H1 (cell line): ENCODE measurements around the gene RNF5. TPM values are rescaled to one million over a fixed set of nuclear protein-coding genes. Genes with fewer than 3 reads are reported as not detected.

Experiments used
- CTCF ChIA-PET: fragments of 300-600 bp; sonication (Branson Sonifier 250); formaldehyde crosslinking; loops from one replicate; lab custom pipeline; 2021; ENCODE audit not compliant: partially characterized antibody; lab: Charles Lee
- POLR2A ChIA-PET: fragments of 300-600 bp; sonication (Branson Sonifier 250); formaldehyde crosslinking; loops from one replicate; lab custom pipeline; 2021; ENCODE audit warnings: inconsistent platforms; ENCODE audit not compliant: partially characterized antibody; lab: Charles Lee
- DNase-seq, 2 experiments: peaks; one replicate each; pipeline versions ENCODE4 v3.0.0 to v3.0.0-alpha.2; 2010 to 2022; ENCODE audit warnings: low spot score in 2 of 2, low read depth in 1 of 2, mixed read lengths in 1 of 2
- FAIRE-seq: peaks from 2 replicates; lab custom pipeline; 2011; peaks lifted over from hg19 to GRCh38; lab: Jason Lieb, UNC
- H2AFZ ChIP-seq: 2 replicates; pipeline ENCODE4 v1.8.1; 2012; ENCODE audit warnings: low read length, inconsistent platforms
- H2AK5ac ChIP-seq: 2 replicates; pipeline ENCODE4 v1.6.1; 2013; ENCODE audit warnings: low read depth, low read length
- H2BK120ac ChIP-seq: replicated peaks from 2 replicates; pipeline ENCODE3; 2013; ENCODE audit warnings: low read depth, low read length, inconsistent platforms
- H2BK12ac ChIP-seq: 2 replicates; pipeline ENCODE4 v1.6.1; 2013; ENCODE audit warnings: low read depth, low read length
- H2BK15ac ChIP-seq: 2 replicates; pipeline ENCODE4 v1.6.1; 2013; ENCODE audit warnings: low read length
- H2BK20ac ChIP-seq: 2 replicates; pipeline ENCODE4 v1.6.1; 2013; ENCODE audit warnings: low read length
- H2BK5ac ChIP-seq: 2 replicates; pipeline ENCODE4 v1.6.1; 2013; ENCODE audit warnings: low read depth, low read length
- H3K14ac ChIP-seq: 2 replicates; pipeline ENCODE4 v1.6.1; 2013; ENCODE audit warnings: inconsistent platforms; ENCODE audit not compliant: insufficient read length
- H3K18ac ChIP-seq: 2 replicates; pipeline ENCODE4 v1.6.1; 2013; ENCODE audit warnings: low read length; ENCODE audit errors: extremely low read depth
- H3K23ac ChIP-seq: 2 replicates; pipeline ENCODE4 v1.6.1; 2013; ENCODE audit warnings: inconsistent platforms; ENCODE audit not compliant: insufficient read length
- H3K23me2 ChIP-seq: 2 replicates; pipeline ENCODE4 v1.6.1; 2013; ENCODE audit warnings: low read depth, low read length
- H3K27ac ChIP-seq: 2 replicates; pipeline ENCODE4 v1.6.1; 2011; ENCODE audit warnings: low read depth, low read length, inconsistent platforms
- H3K27me3 ChIP-seq, 4 experiments: replicated peaks in 1 of 4; 1 replicate in 1 of 4; 2 replicates in 3 of 4; pipeline versions ENCODE4 v1.6.1 to v1.8.1; 2011 to 2013; ENCODE audit warnings: low read length in 3 of 4, mild to moderate bottlenecking in 3 of 4, inconsistent platforms in 2 of 4, mixed read lengths in 2 of 4, moderate library complexity in 1 of 4; ENCODE audit not compliant: control insufficient read depth in 3 of 4, insufficient read depth in 3 of 4; ENCODE audit errors: extremely low read depth in 1 of 4
- H3K36me3 ChIP-seq, 4 experiments: 2 replicates each; pipeline versions ENCODE4 v1.6.1 to v1.8.1; 2011 to 2013; ENCODE audit warnings: mild to moderate bottlenecking in 4 of 4, low read length in 3 of 4, moderate library complexity in 2 of 4, control low read depth in 1 of 4, inconsistent platforms in 1 of 4; ENCODE audit not compliant: insufficient read depth in 4 of 4, control insufficient read depth in 2 of 4
- H3K4ac ChIP-seq: replicated peaks from 2 replicates; pipeline ENCODE3; 2013; ENCODE audit warnings: low read length, low read depth, mixed read lengths, inconsistent platforms; ENCODE audit not compliant: insufficient read length
- H3K4me1 ChIP-seq, 4 experiments: replicated peaks in 1 of 4; 1 replicate in 1 of 4; 2 replicates in 3 of 4; pipeline versions ENCODE4 v1.6.1 to v1.8.1; 2011 to 2013; ENCODE audit warnings: low read length in 3 of 4, inconsistent platforms in 2 of 4, mixed read lengths in 1 of 4; ENCODE audit not compliant: insufficient read depth in 4 of 4, control insufficient read depth in 3 of 4
- H3K4me2 ChIP-seq, 2 experiments: 2 replicates each; pipeline versions ENCODE4 v1.6.1 to v1.8.1; 2011 to 2013; ENCODE audit warnings: low read depth in 2 of 2, low read length in 2 of 2, control low read depth in 1 of 2, inconsistent platforms in 1 of 2, mild to moderate bottlenecking in 1 of 2; ENCODE audit not compliant: insufficient read depth in 1 of 2
- H3K4me3 ChIP-seq, 4 experiments: fragments of 200-600, 300-600 bp in 1 of 4; sonication (generic), shearing (Covaris generic), sonication (Bioruptor Twin) in 1 of 4; 2 replicates each; pipeline versions ENCODE4 v1.5.1 to v1.8.1; 2011 to 2016; ENCODE audit warnings: low read length in 4 of 4, low read depth in 3 of 4, control low read depth in 2 of 4, inconsistent platforms in 2 of 4, mild to moderate bottlenecking in 2 of 4, mixed read lengths in 1 of 4, moderate library complexity in 1 of 4; ENCODE audit not compliant: insufficient read depth in 2 of 4; ENCODE audit errors: extremely low read depth in 1 of 4
- H3K56ac ChIP-seq: replicated peaks from 2 replicates; pipeline ENCODE3; 2013; ENCODE audit warnings: low read depth, mild to moderate bottlenecking, mixed read lengths, low read length, inconsistent platforms; ENCODE audit not compliant: insufficient read length
- H3K79me1 ChIP-seq: 2 replicates; pipeline ENCODE4 v1.6.1; 2013; ENCODE audit warnings: low read depth, low read length, control low read depth
- H3K79me2 ChIP-seq, 2 experiments: 2 replicates each; pipeline versions ENCODE4 v1.6.1 to v1.8.1; 2012 to 2013; ENCODE audit warnings: low read length in 2 of 2, mild to moderate bottlenecking in 2 of 2, inconsistent platforms in 1 of 2; ENCODE audit not compliant: insufficient read depth in 2 of 2, control insufficient read depth in 1 of 2
- H3K9ac ChIP-seq, 4 experiments: replicated peaks in 1 of 4; 1 replicate in 1 of 4; 2 replicates in 3 of 4; pipeline versions ENCODE4 v1.6.1 to v1.8.1; 2011 to 2013; ENCODE audit warnings: low read depth in 3 of 4, low read length in 3 of 4, control low read depth in 2 of 4, mild to moderate bottlenecking in 2 of 4, moderate library complexity in 2 of 4, inconsistent platforms in 1 of 4; ENCODE audit errors: extremely low read depth in 1 of 4
- H3K9me3 ChIP-seq, 2 experiments: 2 replicates each; pipeline versions ENCODE4 v1.6.1 to v1.8.1; 2012 to 2013; ENCODE audit warnings: mild to moderate bottlenecking in 2 of 2, moderate library complexity in 2 of 2, control low read depth in 1 of 2, inconsistent platforms in 1 of 2, low read depth in 1 of 2, low read length in 1 of 2, mixed read lengths in 1 of 2; ENCODE audit not compliant: insufficient read depth in 2 of 2
- H4K20me1 ChIP-seq, 2 experiments: replicated peaks in 1 of 2; 2 replicates each; pipeline versions ENCODE3 to v1.8.1; 2011 to 2013; ENCODE audit warnings: inconsistent platforms in 2 of 2, low read length in 2 of 2, mild to moderate bottlenecking in 1 of 2; ENCODE audit not compliant: insufficient read depth in 2 of 2, control insufficient read depth in 1 of 2
- H4K5ac ChIP-seq: 2 replicates; pipeline ENCODE4 v1.6.1; 2013; ENCODE audit warnings: low read length, low read depth, mixed read lengths, inconsistent platforms; ENCODE audit not compliant: insufficient read length
- H4K8ac ChIP-seq: 2 replicates; pipeline ENCODE4 v1.8.0; 2013; ENCODE audit warnings: mild to moderate bottlenecking, moderate library complexity, low read length, inconsistent platforms; ENCODE audit not compliant: insufficient read depth; ENCODE audit errors: extremely low read depth
- H4K91ac ChIP-seq: replicated peaks from 2 replicates; pipeline ENCODE3; 2013; ENCODE audit warnings: low read length, mixed read lengths, inconsistent platforms; ENCODE audit not compliant: insufficient read length
- BCL11A ChIP-seq, 2 experiments: IDR thresholded peaks; one replicate each; pipeline ENCODE4 v1.6.1; 2011; ENCODE audit warnings: low read depth in 2 of 2, low read length in 2 of 2, mild to moderate bottlenecking in 2 of 2
- CTCF ChIP-seq, 3 experiments: IDR thresholded peaks; 1 replicate in 2 of 3; 2 replicates in 1 of 3; pipeline versions ENCODE4 v1.5.1 to v1.6.1; 2011; ENCODE audit warnings: low read length in 3 of 3, mild to moderate bottlenecking in 3 of 3, inconsistent platforms in 2 of 3, low read depth in 1 of 3, moderate library complexity in 1 of 3; ENCODE audit not compliant: insufficient read depth in 1 of 3; ENCODE audit errors: control extremely low read depth in 1 of 3
- EZH2 ChIP-seq: fragments of 200-600 bp; sonication (generic); IDR thresholded peaks from 2 replicates; pipeline ENCODE4 v1.7.1; 2012; ENCODE audit warnings: low read depth, mild to moderate bottlenecking, moderate library complexity, low read length, inconsistent platforms; ENCODE audit not compliant: severe bottlenecking
- MAFK ChIP-seq: IDR thresholded peaks from 2 replicates; pipeline ENCODE4 v1.6.1; 2012; ENCODE audit warnings: low read depth, mild to moderate bottlenecking, improper control_type of control experiment, low read length
- NANOG ChIP-seq: IDR thresholded peaks from 2 replicates; pipeline ENCODE4 v1.6.1; 2011; ENCODE audit warnings: low read length, low read depth, mild to moderate bottlenecking, inconsistent platforms; ENCODE audit not compliant: insufficient read depth, poor library complexity, severe bottlenecking
- RXRA ChIP-seq: IDR thresholded peaks from 2 replicates; pipeline ENCODE4 v1.6.1; 2011; ENCODE audit warnings: low read depth, mild to moderate bottlenecking, low read length, moderate library complexity; ENCODE audit not compliant: insufficient read depth
- SAP30 ChIP-seq: fragments of 300-600 bp; sonication (generic); IDR thresholded peaks from 2 replicates; pipeline ENCODE4 v1.7.1; 2012; ENCODE audit warnings: low read length, moderate library complexity, mild to moderate bottlenecking, inconsistent platforms; ENCODE audit not compliant: insufficient read depth, insufficient replicate concordance
- SP4 ChIP-seq: IDR thresholded peaks from 2 replicates; pipeline ENCODE4 v1.6.1; 2012; ENCODE audit warnings: low read length, inconsistent platforms
- TAF1 ChIP-seq: IDR thresholded peaks from 2 replicates; pipeline ENCODE4 v1.6.1; 2011; ENCODE audit warnings: mild to moderate bottlenecking, low read depth, low read length
- TEAD4 ChIP-seq: IDR thresholded peaks from 2 replicates; pipeline ENCODE4 v1.6.1; 2012; ENCODE audit warnings: low read depth, low read length, inconsistent platforms, mixed read lengths
- WGBS, 2 experiments: shearing (Covaris generic) in 1 of 2; methylation state at CpG; one replicate each; pipeline versions ENCODE4 v1.1.6 to v1.1.7; 2013 to 2015; ENCODE audit warnings: low lambda C conversion rate in 2 of 2, mixed read lengths in 2 of 2, inconsistent platforms in 1 of 2, low coverage in 1 of 2, missing lambda C conversion rate in 1 of 2; ENCODE audit not compliant: insufficient replicate concordance in 2 of 2, insufficient coverage in 1 of 2, insufficient read length in 1 of 2; ENCODE audit errors: extremely low coverage in 1 of 2, missing lambda C conversion rate in 1 of 2; 5-methylcytosine and 5-hydroxymethylcytosine counted together
- polyA plus RNA-seq, 7 experiments: library from polyadenylated mRNA; depleted of rRNA in 3 of 7; stranded (reverse) in 5 of 7; unstranded in 2 of 7; fragments of >200 nt in 5 of 7; fragments of 200-250 nt in 2 of 7; gene quantifications; 1 replicate in 5 of 7; 2 replicates in 1 of 7; 4 replicates in 1 of 7; pipeline versions ENCODE4 v1.2.1 to v1.2.3, GENCODE V29; 2011 to 2013; ENCODE audit warnings: missing spikeins in 2 of 7, mixed read lengths in 2 of 7
- total RNA-seq: library from RNA; stranded (reverse); fragmentation: NEBNext Ultra II Directional; extraction: Animal tissue kit (Norgen Biotek cat#: 25700); gene quantifications from 2 replicates; pipeline ENCODE4 v1.2.1, GENCODE V29; 2021

Gene RNF5
- total and polyA plus RNA-seq, 2 of the 8 experiments (the other 6 are each of a cell fraction or from before 2014, with no cell fraction given) = 90.0 to 158 TPM

- Histone ChIP-seq H3K9me3 (no peaks in the 10 kb centered on the region), H3K9ac (no peak overlapping the region), H3K23me2 (peaks cover 21% of the 10 kb centered on the region), H4K20me1 (no peaks in the 10 kb centered on the region), H3K27me3 (no peaks in the 10 kb centered on the region; a peak in 1 of 7 replicates), H4K5ac (no peak overlapping the region), H2AK5ac (no peak overlapping the region), H2BK120ac (no peak overlapping the region), H3K27ac (no peak overlapping the region), H3K4me2 (no peak overlapping the region), H2BK20ac (no peak overlapping the region), H3K14ac (no peak overlapping the region), H3K36me3 (peaks cover 4 to 27% (median 19%) of the 10 kb centered on the region in 4 experiments; a peak in 7 of 8 replicates), H2AFZ (no peak overlapping the region), H3K79me2 (peaks cover 0 to 12% of the 10 kb centered on the region in 2 experiments; a peak in 2 of 4 replicates), H2BK12ac (no peak overlapping the region), H4K8ac (no peak overlapping the region), H3K79me1 (peaks cover 4% of the 10 kb centered on the region; the same call in 1 of the 2 replicates), H3K56ac (no peak overlapping the region), H3K23ac (no peak overlapping the region), H4K91ac (no peak overlapping the region), H2BK15ac (no peak overlapping the region), H2BK5ac (no peak overlapping the region), H3K4ac (no peak overlapping the region), H3K4me3 (no peak overlapping the region), H3K4me1 (peaks cover 0 to 8% (median 2%) of the 10 kb centered on the region in 4 experiments; a peak in 4 of 7 replicates), H3K18ac (no peak overlapping the region)
- no peak for DNase-seq
- 79% methylated on average over 14 of the region's 15 CpGs; no CpG with 5 or more reads in 1 of the 2 experiments for WGBS, 2 experiments
- ChIA-PET CTCF (interaction anchor here (1.1 to 1.9 kb wide), 3 partner anchors 12 to 64 kb away, joined by 3 to 8 read pairs (median 3); no protein-coding TSS in a partner anchor), POLR2A (interaction anchor here (7.9 kb wide), 1 partner anchor 12 kb away, joined by 194 read pairs; the partner anchor contains the start of genes GPSM3 and PBX2)
- no peak for FAIRE-seq
- TF ChIP-seq RXRA (no peak), SAP30 (no peak), NANOG (no peak), TAF1 (no peak), SP4 (no peak), TEAD4 (no peak), CTCF (IDR thresholded peaks at IDR 0.05; ENCODE audit: control extremely low read depth in 1 of 3, insufficient read depth in 1 of 3, low read depth in 1 of 3, low read length in 3 of 3) (no peak), BCL11A (IDR thresholded peaks at IDR 0.05; ENCODE audit: low read depth in 2 of 2, low read length in 2 of 2) (no peak), EZH2 (no peak), MAFK (no peak)
These were observed 3.0 kb downstream of the RNF5 start for GRCh38 chr6:32181148-32181702.
